Testis (tissue), 2 donors: ENCODE data around the gene TXN.

ENCODE experiments used
- POLR2A ChIP-seq: fragments of 450-650 bp; IDR thresholded peaks from one replicate; pipeline ENCODE4 v1.6.1; 2017; ENCODE audit warnings: antibody characterized with exemption, mild to moderate bottlenecking, moderate library complexity
- TF ChIP-seq, protein P1 (sequence below), 3 experiments: fragments of 450-650 bp in 2 of 3; fragments of 200-600 bp in 1 of 3; sonication (generic) in 1 of 3; IDR thresholded peaks; one replicate each; pipeline ENCODE4 v1.5.1; 2016 to 2019; ENCODE audit warnings: antibody characterized with exemption in 3 of 3, mild to moderate bottlenecking in 2 of 3, moderate library complexity in 1 of 3

DNA sequence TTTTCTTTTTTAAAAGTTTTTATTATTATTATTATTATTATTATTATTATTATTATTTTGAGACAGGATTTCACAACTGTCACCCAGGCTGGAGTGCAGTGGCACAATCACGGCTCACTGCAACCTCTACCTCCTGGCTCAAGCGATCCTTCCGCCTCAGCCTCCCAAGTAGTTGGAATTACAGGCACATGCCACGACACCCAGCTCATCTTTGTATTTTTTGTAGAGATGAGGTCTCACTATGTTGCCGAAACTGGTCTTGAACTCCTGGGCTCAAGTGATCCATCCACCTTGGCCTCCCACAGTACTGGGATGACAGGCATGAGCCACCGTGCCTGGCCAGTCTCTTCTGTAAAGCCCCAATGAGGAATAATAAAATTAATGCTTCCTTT is 31.0 kb upstream of the TXN start:
- TF ChIP-seq, protein P1, sequence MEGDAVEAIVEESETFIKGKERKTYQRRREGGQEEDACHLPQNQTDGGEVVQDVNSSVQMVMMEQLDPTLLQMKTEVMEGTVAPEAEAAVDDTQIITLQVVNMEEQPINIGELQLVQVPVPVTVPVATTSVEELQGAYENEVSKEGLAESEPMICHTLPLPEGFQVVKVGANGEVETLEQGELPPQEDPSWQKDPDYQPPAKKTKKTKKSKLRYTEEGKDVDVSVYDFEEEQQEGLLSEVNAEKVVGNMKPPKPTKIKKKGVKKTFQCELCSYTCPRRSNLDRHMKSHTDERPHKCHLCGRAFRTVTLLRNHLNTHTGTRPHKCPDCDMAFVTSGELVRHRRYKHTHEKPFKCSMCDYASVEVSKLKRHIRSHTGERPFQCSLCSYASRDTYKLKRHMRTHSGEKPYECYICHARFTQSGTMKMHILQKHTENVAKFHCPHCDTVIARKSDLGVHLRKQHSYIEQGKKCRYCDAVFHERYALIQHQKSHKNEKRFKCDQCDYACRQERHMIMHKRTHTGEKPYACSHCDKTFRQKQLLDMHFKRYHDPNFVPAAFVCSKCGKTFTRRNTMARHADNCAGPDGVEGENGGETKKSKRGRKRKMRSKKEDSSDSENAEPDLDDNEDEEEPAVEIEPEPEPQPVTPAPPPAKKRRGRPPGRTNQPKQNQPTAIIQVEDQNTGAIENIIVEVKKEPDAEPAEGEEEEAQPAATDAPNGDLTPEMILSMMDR (IDR thresholded peaks at IDR 0.05), result no peak
- TF ChIP-seq POLR2A, result no peak
